IMR-90 (cell line): Measurements from ENCODE around the gene GMEB2. TPM values are rescaled to one million over a fixed set of nuclear protein-coding genes. Genes with fewer than 3 reads are reported as not detected.

Experiments
- ATAC-seq: fragments of 200-7000 bp; cut with Tn5 transposase; 2 replicates; pipeline ENCODE4 v1.9.1; 2020; ENCODE audit warnings: low read depth, mild to moderate bottlenecking, moderate library complexity
- BruUV-seq: library from RNA; stranded (reverse); fragments of 400-500 nt; replicated peaks from 2 replicates; lab custom pipeline; 2021; lab: Mats Ljungman, UMichigan
- CTCF ChIA-PET: fragments of 300-600 bp; formaldehyde crosslinking; extraction: SDS; loops from one replicate; lab custom pipeline; 2021; ENCODE audit warnings: antibody characterized with exemption; lab: Yijun Ruan, JAX
- POLR2A ChIA-PET: fragments of 300-600 bp; sonication (Branson Sonifier 250); formaldehyde crosslinking; loops from one replicate; lab custom pipeline; 2022; ENCODE audit warnings: antibody characterized with exemption; ENCODE audit not compliant: unreplicated experiment; lab: Charles Lee
- DNase-seq: peaks from one replicate; pipeline ENCODE4 v3.0.0; 2013
- H2AFZ ChIP-seq: replicated peaks from 2 replicates; pipeline ENCODE3; 2013; ENCODE audit warnings: low read length, mild to moderate bottlenecking; ENCODE audit not compliant: poor library complexity
- H2AK5ac ChIP-seq: 2 replicates; pipeline ENCODE4 v1.6.1; 2013; ENCODE audit warnings: low read depth, low read length, inconsistent platforms
- H2AK9ac ChIP-seq: replicated peaks from 2 replicates; pipeline ENCODE3; 2013; ENCODE audit warnings: mild to moderate bottlenecking, low read depth, low read length, moderate library complexity; ENCODE audit not compliant: poor library complexity
- H2BK120ac ChIP-seq: 2 replicates; pipeline ENCODE4 v1.6.1; 2013; ENCODE audit warnings: low read depth, low read length, inconsistent platforms
- H2BK15ac ChIP-seq: 3 replicates; pipeline ENCODE4 v1.6.1; 2013; ENCODE audit warnings: low read depth, low read length, inconsistent platforms
- H2BK20ac ChIP-seq: 2 replicates; pipeline ENCODE4 v1.6.1; 2013; ENCODE audit warnings: low read depth, mild to moderate bottlenecking, inconsistent platforms, low read length, moderate library complexity
- H2BK5ac ChIP-seq: 2 replicates; pipeline ENCODE4 v1.6.1; 2013; ENCODE audit warnings: mild to moderate bottlenecking, low read depth, low read length, inconsistent platforms; ENCODE audit not compliant: poor library complexity, severe bottlenecking
- H3K14ac ChIP-seq: replicated peaks from 2 replicates; pipeline ENCODE4 v1.6.1; 2013; ENCODE audit warnings: low read depth, low read length, inconsistent platforms
- H3K18ac ChIP-seq: 2 replicates; pipeline ENCODE4 v1.6.1; 2013; ENCODE audit warnings: low read depth, low read length, control low read depth
- H3K23ac ChIP-seq: 2 replicates; pipeline ENCODE4 v1.6.1; 2013; ENCODE audit warnings: low read depth, low read length, inconsistent platforms
- H3K27ac ChIP-seq: 2 replicates; pipeline ENCODE4 v1.5.1; 2013; ENCODE audit warnings: mild to moderate bottlenecking, control low read depth, low read length; ENCODE audit not compliant: insufficient read depth
- H3K27me3 ChIP-seq: 2 replicates; pipeline ENCODE4 v1.6.1; 2013; ENCODE audit warnings: low read length; ENCODE audit not compliant: control insufficient read depth, insufficient read depth
- H3K36me3 ChIP-seq: 2 replicates; pipeline ENCODE4 v1.6.1; 2013; ENCODE audit warnings: low read length, mixed read lengths; ENCODE audit not compliant: control insufficient read depth, insufficient read depth
- H3K4ac ChIP-seq: 2 replicates; pipeline ENCODE4 v1.6.1; 2013; ENCODE audit warnings: low read depth, low read length, inconsistent platforms
- H3K4me1 ChIP-seq: 2 replicates; pipeline ENCODE4 v1.6.1; 2013; ENCODE audit warnings: low read length, mixed read lengths; ENCODE audit not compliant: control insufficient read depth, insufficient read depth
- H3K4me2 ChIP-seq: 2 replicates; pipeline ENCODE4 v1.6.1; 2013; ENCODE audit warnings: low read depth, mild to moderate bottlenecking, control low read depth, low read length, moderate library complexity
- H3K4me3 ChIP-seq: 2 replicates; pipeline ENCODE4 v1.5.1; 2013; ENCODE audit warnings: low read depth, mild to moderate bottlenecking, control low read depth, low read length, moderate library complexity; ENCODE audit not compliant: insufficient read depth
- H3K56ac ChIP-seq: 2 replicates; pipeline ENCODE4 v1.6.1; 2013; ENCODE audit warnings: low read length, inconsistent platforms; ENCODE audit not compliant: insufficient read depth; ENCODE audit errors: extremely low read depth
- H3K79me1 ChIP-seq, 2 experiments: 2 replicates each; pipeline ENCODE4 v1.6.1; 2013; ENCODE audit warnings: low read length in 2 of 2, inconsistent platforms in 1 of 2, low read depth in 1 of 2
- H3K9ac ChIP-seq: 2 replicates; pipeline ENCODE4 v1.6.1; 2013; ENCODE audit warnings: low read depth, low read length, control low read depth
- H3K9me1 ChIP-seq: 2 replicates; pipeline ENCODE4 v1.6.1; 2013; ENCODE audit warnings: low read length, inconsistent platforms; ENCODE audit not compliant: insufficient read depth
- H3K9me3 ChIP-seq: 2 replicates; pipeline ENCODE4 v1.6.1; 2013; ENCODE audit warnings: low read length; ENCODE audit not compliant: control insufficient read depth, insufficient read depth
- H4K20me1 ChIP-seq: 2 replicates; pipeline ENCODE4 v1.6.1; 2013; ENCODE audit warnings: low read length, inconsistent platforms; ENCODE audit not compliant: insufficient read depth
- H4K5ac ChIP-seq: 2 replicates; pipeline ENCODE4 v1.6.1; 2013; ENCODE audit warnings: mild to moderate bottlenecking, low read depth, low read length, control low read depth
- H4K8ac ChIP-seq, 2 experiments: 2 replicates each; pipeline ENCODE4 v1.6.1; 2013; ENCODE audit warnings: low read depth in 2 of 2, low read length in 2 of 2, control low read depth in 1 of 2, inconsistent platforms in 1 of 2
- H4K91ac ChIP-seq: 2 replicates; pipeline ENCODE4 v1.6.1; 2013; ENCODE audit warnings: low read depth, low read length, inconsistent platforms; ENCODE audit not compliant: insufficient read depth
- CEBPB ChIP-seq: IDR thresholded peaks from 2 replicates; pipeline ENCODE4 v1.6.1; 2012; ENCODE audit warnings: low read depth, low read length, improper control_type of control experiment
- CHD1 ChIP-seq: IDR thresholded peaks from 2 replicates; pipeline ENCODE4 v1.6.1; 2012; ENCODE audit warnings: low read depth, low read length, improper control_type of control experiment
- CTCF ChIP-seq: conservative IDR thresholded peaks from 2 replicates; pipeline ENCODE4 v1.5.1; 2012; ENCODE audit warnings: mild to moderate bottlenecking, low read depth, low read length, improper control_type of control experiment
- ELK1 ChIP-seq: fragments of 150-350 bp; IDR thresholded peaks from 2 replicates; pipeline ENCODE4 v1.6.1; 2016; ENCODE audit warnings: low read depth, mild to moderate bottlenecking, low read length, moderate library complexity, borderline replicate concordance
- FOS ChIP-seq: fragments of 150-350 bp; IDR thresholded peaks from 2 replicates; pipeline ENCODE4 v1.6.1; 2016; ENCODE audit warnings: low read depth, low read length
- MAZ ChIP-seq: IDR thresholded peaks from 2 replicates; pipeline ENCODE4 v1.6.1; 2012; ENCODE audit warnings: low read depth, mild to moderate bottlenecking, low read length, improper control_type of control experiment, moderate library complexity, borderline replicate concordance
- NFE2L2 ChIP-seq: fragments of 150-350 bp; IDR thresholded peaks from 2 replicates; pipeline ENCODE4 v1.6.1; 2016; ENCODE audit warnings: low read depth, mild to moderate bottlenecking, low read length
- POLR2A ChIP-seq: IDR thresholded peaks from 2 replicates; pipeline ENCODE4 v1.6.1; 2012; ENCODE audit warnings: mild to moderate bottlenecking, low read depth, low read length
- RAD21 ChIP-seq: IDR thresholded peaks from 2 replicates; pipeline ENCODE4 v1.6.1; 2012; ENCODE audit warnings: low read length, improper control_type of control experiment
- RCOR1 ChIP-seq: IDR thresholded peaks from 2 replicates; pipeline ENCODE4 v1.6.1; 2012; ENCODE audit warnings: mild to moderate bottlenecking, low read length, improper control_type of control experiment; ENCODE audit not compliant: insufficient replicate concordance
- SMC3 ChIP-seq: fragments of 150-350 bp; IDR thresholded peaks from 2 replicates; pipeline ENCODE4 v1.6.1; 2016; ENCODE audit warnings: low read depth, mild to moderate bottlenecking, antibody characterized with exemption, low read length, moderate library complexity
- WGBS, 2 experiments: methylation state at CpG; one replicate each; pipeline versions ENCODE4 v1.1.5 to v1.1.7; 2013; ENCODE audit warnings: missing lambda C conversion rate in 2 of 2; ENCODE audit not compliant: insufficient read length in 1 of 2; ENCODE audit errors: extremely low coverage in 2 of 2; 5-methylcytosine and 5-hydroxymethylcytosine counted together
- dilution Hi-C: fragments of 300-500 bp; cut with HindIII; formaldehyde crosslinking; loops from one replicate; pipeline ENCODE4 v1.14.3; 2018; ENCODE audit warnings: low sequenced_read_pairs; ENCODE audit not compliant: unreplicated experiment
- in situ Hi-C: fragments of 300-500 bp; cut with MboI; formaldehyde crosslinking; loops from 3 replicates; pipeline ENCODE4 v1.14.3; 2019; ENCODE audit warnings: low sequenced_read_pairs, inconsistent platforms, mixed read lengths
- intact Hi-C: fragments of 100-400 bp; cut with micrococcal nuclease; formaldehyde crosslinking; loops from 2 replicates; pipeline ENCODE4 v1.10.0; 2022
- polyA plus RNA-seq, 3 experiments: library from polyadenylated mRNA; depleted of rRNA; stranded (reverse); fragments of >200 nt; gene quantifications; 2 replicates each; pipeline ENCODE4 v1.2.3, GENCODE V29; 2012; ENCODE audit warnings: low replicate concordance in 1 of 3
- total RNA-seq: library from RNA; depleted of rRNA; stranded (reverse); fragments of >200 nt; gene quantifications from 2 replicates; pipeline ENCODE4 v1.2.3, GENCODE V29; 2012

Gene GMEB2
- total and polyA plus RNA-seq, 2 of the 4 experiments (the other 2 are of a cell fraction), result 5.0 to 10.0 TPM

- TF ChIP-seq RCOR1 (no peak), CEBPB (no peak)
These were observed 72.3 kb downstream of the GMEB2 start (continued) for GRCh38 chr20:63554361-63555278.

- Histone ChIP-seq H3K23ac (no peak within 1 kb of the TSS), H2BK20ac (no peak within 1 kb of the TSS), H3K36me3 (peaks cover 2% of the 10 kb centered on the region; the same call in 1 of the 2 replicates), H3K4ac (peak within 1 kb of the TSS; percentile 29; the same call in 1 of the 2 replicates), H2AFZ (peak within 1 kb of the TSS; percentile 96), H3K9me3 (no peaks in the 10 kb centered on the region), H3K27me3 (peaks cover 5% of the 10 kb centered on the region; the same call in 1 of the 2 replicates), H2BK120ac (no peak within 1 kb of the TSS), H3K4me3 (peak within 1 kb of the TSS; percentile 63), H3K14ac (peak within 1 kb of the TSS; percentile 89), H3K4me2 (peak within 1 kb of the TSS; percentile 92), H3K4me1 (peaks cover 5% of the 10 kb centered on the region; the same call in 1 of the 2 replicates), H4K91ac (no peak within 1 kb of the TSS), H3K9me1 (no peaks in the 10 kb centered on the region), H3K79me1 (no peaks in the 10 kb centered on the region), H3K18ac (no peak within 1 kb of the TSS; the same call in 1 of the 2 replicates), H2AK5ac (peak within 1 kb of the TSS; percentile 28; the same call in 1 of the 2 replicates), H2AK9ac (peak within 1 kb of the TSS; percentile 60), H3K27ac (no peak within 1 kb of the TSS), H3K9ac (peak within 1 kb of the TSS; percentile 60), H3K56ac (no peak within 1 kb of the TSS), H2BK5ac (no peak within 1 kb of the TSS), H4K5ac (no peak within 1 kb of the TSS; the same call in 1 of the 2 replicates), H2BK15ac (no peak within 1 kb of the TSS), H4K8ac (peak within 1 kb of the TSS in 1 of 2 experiments; percentile 81; a peak in 1 of 4 replicates), H4K20me1 (no peaks in the 10 kb centered on the region; the same call in 1 of the 2 replicates)
- WGBS, 2 experiments, result 7% methylated on average over 22 of the region's 34 CpGs; no CpG with 5 or more reads in 1 of the 2 experiments
- BruUV-seq, result no TSS peak
- intact Hi-C loops, result loop anchor here (2.0 kb wide), 1 partner anchor 19 kb away; no protein-coding TSS in a partner anchor
- ChIA-PET CTCF (no interaction called here), POLR2A (no interaction called here)
- in situ Hi-C loops, result no loop called here
- no peak for TF ChIP-seq POLR2A
- no peak for TF ChIP-seq ELK1
- no peak for TF ChIP-seq RCOR1
- TF ChIP-seq NFE2L2, result no peak
- TF ChIP-seq CTCF, result no peak
- TF ChIP-seq RAD21, result no peak
- no peak for TF ChIP-seq FOS
- no peak for TF ChIP-seq MAZ
- TF ChIP-seq SMC3, result no peak
- no peak for TF ChIP-seq CHD1
- TF ChIP-seq CEBPB, result no peak
- ATAC-seq (peak; percentile 60), DNase-seq (no peak)
- dilution Hi-C loops, result no loop called here
These were observed 73.0 kb downstream of the GMEB2 start, which contains the start of gene FNDC11 for GRCh38 chr20:63553933-63554290. TSS of gene FNDC11 (plus strand) at chr20:63554159. CDS start at chr20:63555664, 1,505 bp downstream.
